Colonic mucosa (tissue), 4 donors: ENCODE data around the gene ABLIM2. TPM values are rescaled to one million over a fixed set of nuclear protein-coding genes. Genes with fewer than 3 reads are reported as not detected.

Experiments
- DNase-seq: peaks from one replicate; pipeline ENCODE4 v3.0.0-alpha.2; 2020
- H3K27ac ChIP-seq: fragments of 200-600 bp; one replicate; pipeline ENCODE4 v1.8.0; 2021
- H3K27me3 ChIP-seq: fragments of 200-600 bp; one replicate; pipeline ENCODE4 v1.8.0; 2021
- H3K36me3 ChIP-seq: fragments of 200-600 bp; one replicate; pipeline ENCODE4 v1.8.0; 2021
- H3K4me1 ChIP-seq: fragments of 200-600 bp; one replicate; pipeline ENCODE4 v1.8.0; 2021; ENCODE audit warnings: mild to moderate bottlenecking
- H3K4me3 ChIP-seq: fragments of 200-600 bp; one replicate; pipeline ENCODE4 v1.8.0; 2021
- H3K9ac ChIP-seq, 2 donors: one replicate each; pipeline ENCODE4 v1.7.0; 2013; ENCODE audit warnings: control low read depth in 2 of 2, low read depth in 2 of 2, low read length in 2 of 2
- H3K9me3 ChIP-seq: fragments of 200-600 bp; one replicate; pipeline ENCODE4 v1.8.0; 2021
- CTCF ChIP-seq: fragments of 200-600 bp; IDR thresholded peaks from one replicate; pipeline ENCODE4 v1.8.0; 2022; ENCODE audit warnings: antibody characterized with exemption, mild to moderate bottlenecking
- intact Hi-C: fragments of 100-400 bp; cut with DNase I; formaldehyde crosslinking; loops from one replicate; pipeline ENCODE4 v1.14.1; 2022
- total RNA-seq, 2 donors: library from RNA; stranded (reverse); fragmentation: NEBNext Ultra II Directional in 1 of 2; extraction: Animal tissue kit (Norgen Biotek cat#: 25700) in 1 of 2; gene quantifications; one replicate each; pipeline ENCODE4 v1.2.1, GENCODE V29; 2021
- donor health status: healthy.
- donor health status: DM: no; HTN: no; CAD: no.
- donor health status: DM: no; HTN: no; CAD: no.

ABLIM2 gene
- total RNA-seq, 2 donors from 2014 or later, result 11.1 to 11.5 TPM

- H3K27me3 ChIP-seq, result no peaks in the 10 kb centered on the region
- no peaks in the 10 kb centered on the region for H3K9me3 ChIP-seq
- TF ChIP-seq CTCF, result no peak
- no peaks in the 10 kb centered on the region for H3K36me3 ChIP-seq
- DNase-seq, result no peak
- H3K4me1 ChIP-seq, result peaks cover 3% of the 10 kb centered on the region
- H3K9ac ChIP-seq, result no peak overlapping the region
- H3K4me3 ChIP-seq, result no peak overlapping the region
- no peak overlapping the region for H3K27ac ChIP-seq
- intact Hi-C loops, result no loop called here
These were observed 76.0 kb downstream of the ABLIM2 start for GRCh38 chr4:8082517-8083055.

- intact Hi-C loops, result no loop called here
- Histone ChIP-seq H3K27ac (no peak overlapping the region), H3K36me3 (no peaks in the 10 kb centered on the region), H3K9me3 (no peaks in the 10 kb centered on the region), H3K4me1 (peaks cover 3% of the 10 kb centered on the region), H3K9ac (no peak overlapping the region), H3K27me3 (no peaks in the 10 kb centered on the region), H3K4me3 (no peak overlapping the region)
- DNase-seq, result no peak
- no peak for TF ChIP-seq CTCF
These were observed 76.7 kb downstream of the ABLIM2 start for GRCh38 chr4:8081621-8082516.

GRCh38 chr4:8081171-8081570 lies 77.4 kb downstream of the ABLIM2 start:
- DNase-seq, result no peak
- intact Hi-C loops, result no loop called here
- H3K9ac ChIP-seq, result no peak overlapping the region
- no peaks in the 10 kb centered on the region for H3K9me3 ChIP-seq
- TF ChIP-seq CTCF, result no peak
- no peaks in the 10 kb centered on the region for H3K27me3 ChIP-seq
- H3K4me1 ChIP-seq, result peaks cover 3% of the 10 kb centered on the region
- H3K36me3 ChIP-seq, result no peaks in the 10 kb centered on the region
- H3K4me3 ChIP-seq, result no peak overlapping the region
- H3K27ac ChIP-seq, result no peak overlapping the region

- intact Hi-C loops, result no loop called here
- DNase-seq, result no peak
- H3K27me3 ChIP-seq, result no peaks in the 10 kb centered on the region
- no peak overlapping the region for H3K9ac ChIP-seq
- peaks cover 3% of the 10 kb centered on the region for H3K4me1 ChIP-seq
- no peak overlapping the region for H3K27ac ChIP-seq
- H3K36me3 ChIP-seq, result no peaks in the 10 kb centered on the region
- H3K4me3 ChIP-seq, result no peak overlapping the region
- H3K9me3 ChIP-seq, result no peaks in the 10 kb centered on the region
- no peak for TF ChIP-seq CTCF
These were observed 77.9 kb downstream of the ABLIM2 start for GRCh38 chr4:8080754-8081065.

- no peak overlapping the region for H3K9ac ChIP-seq
- DNase-seq, result no peak
- no peak for TF ChIP-seq CTCF
- no peaks in the 10 kb centered on the region for H3K36me3 ChIP-seq
- no peak overlapping the region for H3K27ac ChIP-seq
- H3K27me3 ChIP-seq, result no peaks in the 10 kb centered on the region
- H3K4me3 ChIP-seq, result no peak overlapping the region
- H3K4me1 ChIP-seq, result peaks cover 3% of the 10 kb centered on the region
- H3K9me3 ChIP-seq, result no peaks in the 10 kb centered on the region
- intact Hi-C loops, result no loop called here
These were observed 78.5 kb downstream of the ABLIM2 start for GRCh38 chr4:8079916-8080753.
